Ishikawa (cell line): ENCODE data around the gene KRTAP5-1.

Source experiments
- CEBPB ChIP-seq: IDR thresholded peaks from 2 replicates; pipeline ENCODE4 v1.6.1; 2012
- CREB1 ChIP-seq: IDR thresholded peaks from 2 replicates; pipeline ENCODE4 v1.6.1; 2012; ENCODE audit warnings: low read depth
- EGR1 ChIP-seq: IDR thresholded peaks from 2 replicates; pipeline ENCODE4 v1.6.1; 2012
- EP300 ChIP-seq: IDR thresholded peaks from 2 replicates; pipeline ENCODE4 v1.6.1; 2012; ENCODE audit warnings: borderline replicate concordance
- FOXM1 ChIP-seq: IDR thresholded peaks from 2 replicates; pipeline ENCODE4 v1.6.1; 2012; ENCODE audit warnings: low read depth, borderline replicate concordance
- RAD21 ChIP-seq: IDR thresholded peaks from 2 replicates; pipeline ENCODE4 v1.6.1; 2012; ENCODE audit warnings: low read depth
- TAF1 ChIP-seq: IDR thresholded peaks from 2 replicates; pipeline ENCODE4 v1.6.1; 2012; ENCODE audit warnings: low read depth, mild to moderate bottlenecking
- TCF12 ChIP-seq: IDR thresholded peaks from 2 replicates; pipeline ENCODE4 v1.6.1; 2012; ENCODE audit warnings: low read depth
- TEAD4 ChIP-seq: IDR thresholded peaks from 2 replicates; pipeline ENCODE4 v1.6.1; 2012
- YY1 ChIP-seq: IDR thresholded peaks from 2 replicates; pipeline ENCODE4 v1.6.1; 2012; ENCODE audit warnings: low read depth
- ZBTB7A ChIP-seq: IDR thresholded peaks from 2 replicates; pipeline ENCODE4 v1.6.1; 2012; ENCODE audit warnings: low read depth
- TF ChIP-seq, protein P1 (sequence below): IDR thresholded peaks from 2 replicates; pipeline ENCODE4 v1.6.1; 2012; ENCODE audit warnings: low read depth, mild to moderate bottlenecking
- TF ChIP-seq, protein P2 (sequence below): IDR thresholded peaks from 2 replicates; pipeline ENCODE4 v1.6.1; 2012
- TF ChIP-seq, protein P3 (sequence below): IDR thresholded peaks from 2 replicates; pipeline ENCODE4 v1.6.1; 2012

GRCh38 chr11:1622086-1622485 lies 37.0 kb upstream of the KRTAP5-1 start, which contains the start of gene KRTAP5-4:
- TF ChIP-seq CEBPB: no peak
- TF ChIP-seq EP300: no peak
- no peak for TF ChIP-seq EGR1
- no peak for TF ChIP-seq TCF12
- TF ChIP-seq, protein P1, sequence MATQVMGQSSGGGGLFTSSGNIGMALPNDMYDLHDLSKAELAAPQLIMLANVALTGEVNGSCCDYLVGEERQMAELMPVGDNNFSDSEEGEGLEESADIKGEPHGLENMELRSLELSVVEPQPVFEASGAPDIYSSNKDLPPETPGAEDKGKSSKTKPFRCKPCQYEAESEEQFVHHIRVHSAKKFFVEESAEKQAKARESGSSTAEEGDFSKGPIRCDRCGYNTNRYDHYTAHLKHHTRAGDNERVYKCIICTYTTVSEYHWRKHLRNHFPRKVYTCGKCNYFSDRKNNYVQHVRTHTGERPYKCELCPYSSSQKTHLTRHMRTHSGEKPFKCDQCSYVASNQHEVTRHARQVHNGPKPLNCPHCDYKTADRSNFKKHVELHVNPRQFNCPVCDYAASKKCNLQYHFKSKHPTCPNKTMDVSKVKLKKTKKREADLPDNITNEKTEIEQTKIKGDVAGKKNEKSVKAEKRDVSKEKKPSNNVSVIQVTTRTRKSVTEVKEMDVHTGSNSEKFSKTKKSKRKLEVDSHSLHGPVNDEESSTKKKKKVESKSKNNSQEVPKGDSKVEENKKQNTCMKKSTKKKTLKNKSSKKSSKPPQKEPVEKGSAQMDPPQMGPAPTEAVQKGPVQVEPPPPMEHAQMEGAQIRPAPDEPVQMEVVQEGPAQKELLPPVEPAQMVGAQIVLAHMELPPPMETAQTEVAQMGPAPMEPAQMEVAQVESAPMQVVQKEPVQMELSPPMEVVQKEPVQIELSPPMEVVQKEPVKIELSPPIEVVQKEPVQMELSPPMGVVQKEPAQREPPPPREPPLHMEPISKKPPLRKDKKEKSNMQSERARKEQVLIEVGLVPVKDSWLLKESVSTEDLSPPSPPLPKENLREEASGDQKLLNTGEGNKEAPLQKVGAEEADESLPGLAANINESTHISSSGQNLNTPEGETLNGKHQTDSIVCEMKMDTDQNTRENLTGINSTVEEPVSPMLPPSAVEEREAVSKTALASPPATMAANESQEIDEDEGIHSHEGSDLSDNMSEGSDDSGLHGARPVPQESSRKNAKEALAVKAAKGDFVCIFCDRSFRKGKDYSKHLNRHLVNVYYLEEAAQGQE: no peak
- TF ChIP-seq, protein P2, sequence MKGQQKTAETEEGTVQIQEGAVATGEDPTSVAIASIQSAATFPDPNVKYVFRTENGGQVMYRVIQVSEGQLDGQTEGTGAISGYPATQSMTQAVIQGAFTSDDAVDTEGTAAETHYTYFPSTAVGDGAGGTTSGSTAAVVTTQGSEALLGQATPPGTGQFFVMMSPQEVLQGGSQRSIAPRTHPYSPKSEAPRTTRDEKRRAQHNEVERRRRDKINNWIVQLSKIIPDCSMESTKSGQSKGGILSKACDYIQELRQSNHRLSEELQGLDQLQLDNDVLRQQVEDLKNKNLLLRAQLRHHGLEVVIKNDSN: no peak
- TF ChIP-seq TEAD4: no peak
- TF ChIP-seq RAD21: no peak
- TF ChIP-seq TAF1: no peak
- TF ChIP-seq ZBTB7A: no peak
- no peak for TF ChIP-seq YY1
- TF ChIP-seq FOXM1: no peak
- TF ChIP-seq, protein P3, sequence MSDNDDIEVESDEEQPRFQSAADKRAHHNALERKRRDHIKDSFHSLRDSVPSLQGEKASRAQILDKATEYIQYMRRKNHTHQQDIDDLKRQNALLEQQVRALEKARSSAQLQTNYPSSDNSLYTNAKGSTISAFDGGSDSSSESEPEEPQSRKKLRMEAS: no peak
- TF ChIP-seq CREB1: no peak
